HepG2 (cell line): ENCODE data around the gene CRYZL1. TPM values are rescaled to one million over a fixed set of nuclear protein-coding genes. Genes with fewer than 3 reads are reported as not detected.

Experiments used
- ATAC-seq: fragments of 200-7000 bp; cut with Tn5 transposase; 3 replicates; pipeline ENCODE4 v1.9.1; 2020; ENCODE audit warnings: mild to moderate bottlenecking, moderate library complexity
- BruUV-seq: library from RNA; stranded (reverse); fragments of 400-500 nt; replicated peaks from 2 replicates; lab custom pipeline; 2021; lab: Mats Ljungman, UMichigan
- CTCF ChIA-PET: fragments of 300-600 bp; formaldehyde crosslinking; extraction: SDS; loops from one replicate; lab custom pipeline; 2021; ENCODE audit warnings: low total read pairs, inconsistent platforms, low intra/inter-chr PET ratio; lab: Yijun Ruan, JAX
- POLR2A ChIA-PET: fragments of 350-600 bp; sonication (Branson Sonifier 250); formaldehyde crosslinking; loops from one replicate; lab custom pipeline; 2020; ENCODE audit warnings: antibody characterized with exemption, inconsistent platforms; lab: Yijun Ruan, JAX
- DNase-seq: peaks from one replicate; pipeline ENCODE4 v3.0.0-alpha.2; 2015; ENCODE audit warnings: low spot score
- FAIRE-seq: peaks from 3 replicates; lab custom pipeline; 2011; peaks lifted over from hg19 to GRCh38; lab: Jason Lieb, UNC
- H2AFZ ChIP-seq: one replicate; pipeline ENCODE4 v1.6.1; 2011; ENCODE audit warnings: low read length, inconsistent platforms
- H3K27ac ChIP-seq: fragments of 300-600 bp; 3 replicates; pipeline ENCODE4 v1.8.0; 2011; ENCODE audit warnings: mixed run types, mild to moderate bottlenecking, mixed read lengths, low read length, inconsistent platforms; ENCODE audit not compliant: insufficient read depth; ENCODE audit errors: extremely low read length
- H3K27me3 ChIP-seq, 2 experiments: fragments of 200-600 bp in 1 of 2; 2 replicates in 1 of 2; 3 replicates in 1 of 2; pipeline versions ENCODE4 v1.6.0 to v1.8.0; 2011; ENCODE audit warnings: low read length in 2 of 2, mild to moderate bottlenecking in 2 of 2, moderate library complexity in 2 of 2, inconsistent platforms in 1 of 2; ENCODE audit not compliant: insufficient read depth in 2 of 2, control insufficient read depth in 1 of 2
- H3K36me3 ChIP-seq, 2 experiments: fragments of 200-600 bp in 1 of 2; replicated peaks in 1 of 2; 2 replicates in 1 of 2; 3 replicates in 1 of 2; pipeline versions ENCODE4 v1.5.1 to v1.8.0; 2011; ENCODE audit warnings: low read length in 2 of 2, inconsistent platforms in 1 of 2; ENCODE audit not compliant: insufficient read depth in 2 of 2, control insufficient read depth in 1 of 2
- H3K4me1 ChIP-seq: 2 replicates; pipeline ENCODE4 v1.5.1; 2012; ENCODE audit warnings: low read length, inconsistent platforms; ENCODE audit not compliant: insufficient read depth
- H3K4me2 ChIP-seq: 2 replicates; pipeline ENCODE4 v1.6.0; 2011; ENCODE audit warnings: low read depth, low read length, inconsistent platforms
- H3K4me3 ChIP-seq, 3 experiments: fragments of 200-600 bp in 1 of 3; sonication (generic), shearing (Covaris generic) in 1 of 3; replicated peaks in 1 of 3; 2 replicates each; pipeline ENCODE4 v1.5.1; 2011 to 2016; ENCODE audit warnings: low read length in 3 of 3, inconsistent platforms in 2 of 3, low read depth in 2 of 3, mild to moderate bottlenecking in 2 of 3, control low read depth in 1 of 3, mixed read lengths in 1 of 3; ENCODE audit not compliant: insufficient read depth in 1 of 3
- H3K79me2 ChIP-seq: one replicate; pipeline ENCODE4 v1.6.1; 2011; ENCODE audit warnings: low read length, inconsistent platforms; ENCODE audit not compliant: insufficient read depth
- H3K9ac ChIP-seq: 2 replicates; pipeline ENCODE4 v1.6.0; 2011; ENCODE audit warnings: mild to moderate bottlenecking, low read depth, low read length, inconsistent platforms; ENCODE audit not compliant: insufficient read depth
- H3K9me3 ChIP-seq: 2 replicates; pipeline ENCODE4 v1.5.1; 2012; ENCODE audit warnings: mild to moderate bottlenecking, low read length
- H4K20me1 ChIP-seq: 2 replicates; pipeline ENCODE4 v1.6.0; 2011; ENCODE audit warnings: inconsistent platforms, mild to moderate bottlenecking, low read length, moderate library complexity; ENCODE audit not compliant: insufficient read depth
- EEA1 ChIP-seq: sonication (generic); formaldehyde crosslinking; IDR thresholded peaks from 2 replicates; pipeline ENCODE4 v1.5.1; 2020; ENCODE audit warnings: mild to moderate bottlenecking, missing genetic modification reagents, borderline replicate concordance
- FOXP1 ChIP-seq, 2 experiments: fragments of 450-650 bp in 1 of 2; IDR thresholded peaks; 2 replicates each; pipeline ENCODE4 v1.6.1; 2017 to 2018; ENCODE audit warnings: antibody characterized with exemption in 1 of 2
- GABPB1 ChIP-seq: IDR thresholded peaks from 2 replicates; pipeline ENCODE4 v1.6.1; 2016; ENCODE audit warnings: mild to moderate bottlenecking, missing genetic modification reagents, moderate library complexity, missing compliant biosample characterization
- GPN1 ChIP-seq: sonication (generic); formaldehyde crosslinking; IDR thresholded peaks from 2 replicates; pipeline ENCODE4 v1.5.1; 2020; ENCODE audit warnings: missing genetic modification reagents, borderline replicate concordance
- MXI1 ChIP-seq: IDR thresholded peaks from 3 replicates; pipeline ENCODE4 v1.6.1; 2012; ENCODE audit warnings: low read depth, low read length, inconsistent platforms, borderline replicate concordance
- NFE2L2 ChIP-seq: fragments of 150-350 bp; IDR thresholded peaks from 2 replicates; pipeline ENCODE4 v1.6.1; 2014; ENCODE audit warnings: low read length
- PAXIP1 ChIP-seq: sonication (generic); formaldehyde crosslinking; conservative IDR thresholded peaks from 2 replicates; pipeline ENCODE4 v1.4.0; 2020; ENCODE audit warnings: mild to moderate bottlenecking, missing genetic modification reagents, moderate library complexity
- SP5 ChIP-seq: IDR thresholded peaks from 2 replicates; pipeline ENCODE4 v1.6.1; 2016; ENCODE audit warnings: low read depth, borderline replicate concordance
- SRSF1 ChIP-seq: fragments of 200-400 bp; formaldehyde crosslinking; optimal IDR thresholded peaks from 2 replicates; pipeline ENCODE3; 2017; ENCODE audit warnings: mild to moderate bottlenecking, low read depth, low read length, moderate library complexity
- ZFP36L2 ChIP-seq: sonication (generic); formaldehyde crosslinking; IDR thresholded peaks from 2 replicates; pipeline ENCODE4 v1.4.0; 2020; ENCODE audit warnings: missing genetic modification reagents
- ZNF232 ChIP-seq: sonication (generic); formaldehyde crosslinking; IDR thresholded peaks from 2 replicates; pipeline ENCODE4 v1.4.0; 2020; ENCODE audit warnings: missing genetic modification reagents, borderline replicate concordance
- ZNF562 ChIP-seq: sonication (generic); formaldehyde crosslinking; IDR thresholded peaks from 2 replicates; pipeline ENCODE4 v1.8.0; 2022; ENCODE audit warnings: missing genetic modification reagents, borderline replicate concordance
- ZNF580 ChIP-seq: IDR thresholded peaks from 2 replicates; pipeline ENCODE4 v1.6.1; 2016; ENCODE audit warnings: low read depth, borderline replicate concordance
- ZNF709 ChIP-seq: sonication (generic); formaldehyde crosslinking; IDR thresholded peaks from 2 replicates; pipeline ENCODE4 v1.5.0; 2020; ENCODE audit warnings: mild to moderate bottlenecking, missing genetic modification reagents
- WGBS: methylation state at CpG from one replicate; pipeline ENCODE4 v1.1.6; 2017; ENCODE audit warnings: low lambda C conversion rate; 5-methylcytosine and 5-hydroxymethylcytosine counted together
- in situ Hi-C: cut with HindIII; loops from 2 replicates; pipeline ENCODE4 v1.10.0; 2017; ENCODE audit warnings: low pct_unique_long_range_greater_than_20kb; ENCODE audit not compliant: extremely low pct_ligation_motif_present
- intact Hi-C: fragments of 100-400 bp; cut with micrococcal nuclease; formaldehyde crosslinking; loops from one replicate; pipeline ENCODE4 v1.10.0; 2022; ENCODE audit not compliant: unreplicated experiment
- polyA plus RNA-seq, 8 experiments: library from polyadenylated mRNA; depleted of rRNA in 3 of 8; stranded (reverse) in 7 of 8; unstranded in 1 of 8; fragments of >200 nt; fragmentation: Illumina TruSeq in 4 of 8; extraction: Trizol in 4 of 8; gene quantifications; 2 replicates each; pipeline versions ENCODE4 v1.2.1 to v1.2.3, GENCODE V29; 2011 to 2016; ENCODE audit warnings: low read depth in 4 of 8, missing spikeins in 1 of 8, mixed read lengths in 1 of 8; ENCODE audit not compliant: insufficient read depth in 1 of 8
- total RNA-seq, 5 experiments: library from RNA; depleted of rRNA; stranded (reverse); fragments of >200 nt; fragmentation: Illumina TruSeq; extraction: Trizol; gene quantifications; 2 replicates each; pipeline ENCODE4 v1.2.3, GENCODE V29; 2016; ENCODE audit warnings: low read depth in 1 of 5

CRYZL1 gene
- total and polyA plus RNA-seq, 2 of the 13 experiments (the other 11 are each of a cell fraction or from before 2014, with no cell fraction given), result 20.3 to 27.7 TPM

DNA sequence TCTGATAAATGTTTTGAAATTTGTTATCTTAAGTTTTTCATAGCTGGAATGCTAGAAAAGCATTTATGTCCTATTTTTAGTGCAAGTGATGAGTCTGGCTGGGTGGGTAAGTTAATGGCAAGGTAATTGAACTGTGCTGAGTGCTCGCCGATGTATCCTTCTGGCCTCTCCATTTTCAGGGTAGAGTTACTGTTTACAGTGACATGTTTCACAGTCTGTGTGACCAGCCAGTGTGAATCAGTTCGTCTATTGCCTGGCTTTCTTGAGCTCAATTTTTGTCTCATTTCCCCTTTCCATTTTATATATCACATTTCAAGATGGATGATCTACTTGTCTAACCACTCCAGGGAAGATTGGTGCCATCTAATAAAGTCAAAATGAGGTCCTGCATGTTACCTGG, 44.8 kb upstream of the CRYZL1 start:
- H3K79me2 ChIP-seq, result peaks cover 39% of the 10 kb centered on the region
- POLR2A ChIA-PET, result no interaction called here

GRCh38 chr21:33685613-33686197, 44.2 kb upstream of the CRYZL1 start:
- Histone ChIP-seq H4K20me1 (peaks cover 17% of the 10 kb centered on the region), H3K4me2 (peak overlapping the region; percentile 46), H2AFZ (no peak overlapping the region), H3K27me3 (no peaks in the 10 kb centered on the region), H3K27ac (peak overlapping the region; percentile 22), H3K36me3 (no peaks in the 10 kb centered on the region), H3K9me3 (no peaks in the 10 kb centered on the region), H3K4me3 (peak overlapping the region in 2 of 3 experiments; percentile 13 to 37; a peak in 2 of 6 replicates), H3K9ac (no peak overlapping the region), H3K79me2 (peaks cover 42% of the 10 kb centered on the region), H3K4me1 (peaks cover 74% of the 10 kb centered on the region)
- FAIRE-seq (peak; percentile 64), DNase-seq (peak; percentile 77), ATAC-seq (peak; percentile 64)
- CTCF ChIA-PET, result no interaction called here
- no TSS peak for BruUV-seq
- in situ Hi-C loops, result no loop called here
- intact Hi-C loops, result loop anchor here (2.0 kb wide), 1 partner anchor 43 kb away; the partner anchor contains the start of gene ITSN1
- POLR2A ChIA-PET, result interaction anchor here (0.6 to 1.2 kb wide), 3 partner anchors 31 to 41 kb away, joined by 3 read pairs; no protein-coding TSS in a partner anchor
- no peak for TF ChIP-seq ZNF709 (CRISPR knock-in tag)
- peak; percentile 65 for TF ChIP-seq PAXIP1
- no peak for TF ChIP-seq GPN1
- TF ChIP-seq MXI1, result no peak
- TF ChIP-seq FOXP1 (IDR thresholded peaks at IDR 0.05), result no peak
- peak; percentile 58 for TF ChIP-seq FOXP1 (CRISPR knock-in tag; IDR thresholded peaks at IDR 0.05)
- TF ChIP-seq SRSF1, result no peak
- no peak for TF ChIP-seq GABPB1
- TF ChIP-seq ZNF232 (CRISPR knock-in tag), result no peak
- no peak for TF ChIP-seq ZNF580 (CRISPR knock-in tag)
- no peak for TF ChIP-seq NFE2L2

More for the DNA sequence above, 44.8 kb upstream of the CRYZL1 start:
- TF ChIP-seq ZFP36L2 (no peak), ZNF562 (no peak), GABPB1 (no peak), EEA1 (CRISPR knock-in tag) (no peak), SP5 (CRISPR knock-in tag) (no peak)
- no peak for DNase-seq
- H3K4me3 ChIP-seq, result no peak overlapping the region
- intact Hi-C loops, result no loop called here
- no peaks in the 10 kb centered on the region for H3K9me3 ChIP-seq
- no peak overlapping the region for H3K4me2 ChIP-seq
- CTCF ChIA-PET, result no interaction called here
- no peaks in the 10 kb centered on the region for H3K36me3 ChIP-seq
- H3K27me3 ChIP-seq, result no peaks in the 10 kb centered on the region
- no peak for FAIRE-seq
- H4K20me1 ChIP-seq, result peaks cover 23% of the 10 kb centered on the region
- peaks cover 78% of the 10 kb centered on the region for H3K4me1 ChIP-seq
- in situ Hi-C loops, result no loop called here
- H3K27ac ChIP-seq, result no peak overlapping the region
- no peak overlapping the region for H3K9ac ChIP-seq
- no peak for ATAC-seq
- no TSS peak for BruUV-seq
- H2AFZ ChIP-seq, result no peak overlapping the region
- WGBS, result 91% methylated on average over 3 of the region's 3 CpGs
